ENCODE data around the gene SLC27A5. TPM values are rescaled to one million over a fixed set of nuclear protein-coding genes. Genes with fewer than 3 reads are reported as not detected.
"Not testable (repeated sequence)": the region's sequence is repeated elsewhere in the genome, so short reads cannot be mapped to it uniquely, and the experiment has no call there.

The SLC27A5 gene
- total RNA-seq, 1 experiment from 2014 or later: 9.9 TPM

- no peak for DNase-seq (ENCODE audit: low read depth)
Observed at GRCh38 chr19:58498316-58499020, 13.3 kb downstream of the SLC27A5 start.

GRCh38 chr19:58497634-58498170 is 14.1 kb downstream of the SLC27A5 start:
- DNase-seq (ENCODE audit: low read depth): no peak

- no peak for DNase-seq (ENCODE audit: low read depth)
Observed at GRCh38 chr19:58492265-58492664, 19.5 kb downstream of the SLC27A5 start.

- no peak for DNase-seq (ENCODE audit: low read depth)
Observed at GRCh38 chr19:58491393-58491792, 20.4 kb downstream of the SLC27A5 start.

- DNase-seq (ENCODE audit: low read depth): not testable (repeated sequence)
Observed at GRCh38 chr19:58484349-58484748, 27.4 kb downstream of the SLC27A5 start.

- no peak for DNase-seq (ENCODE audit: low read depth)
Observed at GRCh38 chr19:58483776-58484175, 28.0 kb downstream of the SLC27A5 start.

GRCh38 chr19:58482372-58482771 is 29.4 kb downstream of the SLC27A5 start:
- no peak for DNase-seq (ENCODE audit: low read depth)

- no peak for DNase-seq (ENCODE audit: low read depth)
Observed at GRCh38 chr19:58480831-58481230, 31.0 kb downstream of the SLC27A5 start.

- DNase-seq (ENCODE audit: low read depth): no peak
Observed at GRCh38 chr19:58480481-58480830, 31.3 kb downstream of the SLC27A5 start.

- DNase-seq (ENCODE audit: low read depth): no peak
Observed at GRCh38 chr19:58479736-58480480, 31.9 kb downstream of the SLC27A5 start.

GRCh38 chr19:58479303-58479702 is 32.5 kb downstream of the SLC27A5 start:
- DNase-seq (ENCODE audit: low read depth): no peak

- DNase-seq (ENCODE audit: low read depth): no peak
Observed at GRCh38 chr19:58477871-58478270, 33.9 kb downstream of the SLC27A5 start.

GRCh38 chr19:58477130-58477529 is 34.7 kb downstream of the SLC27A5 start:
- DNase-seq (ENCODE audit: low read depth): no peak

GRCh38 chr19:58476498-58477015 is 35.2 kb downstream of the SLC27A5 start:
- peak; percentile 18 for DNase-seq (ENCODE audit: low read depth)

- DNase-seq (ENCODE audit: low read depth): peak; percentile 96
Observed at GRCh38 chr19:58475714-58476497, 35.9 kb downstream of the SLC27A5 start, which contains the start of gene ZNF446. ZNF446 (plus strand) TSS chr19:58476352; CDS start chr19:58477219, 867 bp downstream.

- DNase-seq (ENCODE audit: low read depth): no peak
Observed at GRCh38 chr19:58474997-58475713, 36.6 kb downstream of the SLC27A5 start.

GRCh38 chr19:58474291-58474996 is 37.3 kb downstream of the SLC27A5 start:
- peak; percentile 45 for DNase-seq (ENCODE audit: low read depth)

GRCh38 chr19:58473775-58474174 is 38.0 kb downstream of the SLC27A5 start:
- DNase-seq (ENCODE audit: low read depth): no peak

GRCh38 chr19:58471736-58472135 is 40.1 kb downstream of the SLC27A5 start:
- DNase-seq (ENCODE audit: low read depth): no peak

- DNase-seq (ENCODE audit: low read depth): not testable (repeated sequence)
Observed at GRCh38 chr19:58470837-58471543, 40.8 kb downstream of the SLC27A5 start.
